ENCODE measurements around the gene MAPKAPK2.

Gene MAPKAPK2

DNA sequence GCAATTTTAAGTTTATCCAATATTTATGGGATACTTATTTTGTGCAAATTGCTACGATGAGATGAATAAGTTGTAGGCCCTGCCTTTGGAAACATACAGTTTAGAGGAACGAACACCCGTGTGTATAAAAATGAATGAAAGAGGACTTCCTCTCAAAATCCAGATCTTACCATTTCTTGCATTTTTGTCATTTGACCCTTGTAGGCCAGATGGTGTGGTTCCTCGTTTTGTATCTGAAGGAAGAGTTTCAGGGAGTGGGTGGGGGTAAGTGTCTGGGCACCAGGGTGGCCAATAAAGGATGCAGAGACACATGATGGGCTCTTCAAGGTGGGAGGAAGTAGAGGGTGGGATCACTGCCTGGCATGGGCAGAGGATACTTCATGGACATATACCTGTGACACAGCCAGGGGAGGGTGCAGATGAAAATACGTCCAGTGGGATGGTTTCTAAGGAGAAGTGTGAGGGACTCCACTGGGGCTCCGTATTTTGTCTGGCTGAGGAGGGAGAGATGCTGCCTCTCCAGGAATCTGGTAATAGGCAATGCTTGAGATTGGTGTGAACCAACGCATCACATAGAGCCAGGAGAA is 14.4 kb downstream of the MAPKAPK2 start:
- TF ChIP-seq SPI1 (IDR thresholded peaks at IDR 0.05; ENCODE audit: low read depth, low read length) (0 out of 2 replicates have a peak, but pooled peaks have one; percentile 5), POU2F2 (IDR thresholded peaks at IDR 0.05; ENCODE audit: low read depth, low read length) (no peak), POLR2AphosphoS5 (IDR thresholded peaks at IDR 0.05; ENCODE audit: low read depth, low read length) (no peak), PAX5 (IDR thresholded peaks at IDR 0.05; ENCODE audit: insufficient read depth, low read length, severe bottlenecking) (no peak), TAF1 (IDR thresholded peaks at IDR 0.05; ENCODE audit: low read depth, low read length) (no peak), POLR2A (IDR thresholded peaks at IDR 0.05; ENCODE audit: low read depth, low read length) (no peak)
- FAIRE-seq (no peak), DNase-seq (ENCODE audit: insufficient read length, low spot score) (no peak)

DNA sequence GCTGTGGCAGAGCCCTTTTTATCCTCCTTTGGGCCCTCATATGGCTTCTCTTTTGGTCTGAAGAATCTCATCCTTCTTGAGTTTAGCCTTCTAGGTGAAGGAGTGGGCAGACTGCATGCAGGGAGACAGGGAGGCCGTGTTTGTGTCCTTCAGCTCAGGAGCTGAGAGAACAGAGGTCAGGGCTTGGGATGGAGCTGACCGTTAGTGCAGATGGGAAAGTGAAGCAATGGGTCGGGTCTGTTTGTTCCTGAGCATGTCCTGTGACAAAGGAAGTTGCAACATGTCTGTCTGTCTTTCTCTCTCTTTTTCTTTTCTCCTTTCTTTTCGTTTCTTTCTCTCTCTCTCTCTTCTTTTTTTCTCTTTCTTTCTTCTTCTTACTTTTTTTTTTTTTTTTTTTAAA is 14.9 kb downstream of the MAPKAPK2 start:
- FAIRE-seq (no peak), DNase-seq (ENCODE audit: insufficient read length, low spot score) (no peak)
- TF ChIP-seq POU2F2 (IDR thresholded peaks at IDR 0.05; ENCODE audit: low read depth, low read length) (no peak), TAF1 (IDR thresholded peaks at IDR 0.05; ENCODE audit: low read depth, low read length) (no peak), PAX5 (IDR thresholded peaks at IDR 0.05; ENCODE audit: insufficient read depth, low read length, severe bottlenecking) (no peak), POLR2A (IDR thresholded peaks at IDR 0.05; ENCODE audit: low read depth, low read length) (no peak), SPI1 (IDR thresholded peaks at IDR 0.05; ENCODE audit: low read depth, low read length) (no peak), POLR2AphosphoS5 (IDR thresholded peaks at IDR 0.05; ENCODE audit: low read depth, low read length) (no peak)

DNA sequence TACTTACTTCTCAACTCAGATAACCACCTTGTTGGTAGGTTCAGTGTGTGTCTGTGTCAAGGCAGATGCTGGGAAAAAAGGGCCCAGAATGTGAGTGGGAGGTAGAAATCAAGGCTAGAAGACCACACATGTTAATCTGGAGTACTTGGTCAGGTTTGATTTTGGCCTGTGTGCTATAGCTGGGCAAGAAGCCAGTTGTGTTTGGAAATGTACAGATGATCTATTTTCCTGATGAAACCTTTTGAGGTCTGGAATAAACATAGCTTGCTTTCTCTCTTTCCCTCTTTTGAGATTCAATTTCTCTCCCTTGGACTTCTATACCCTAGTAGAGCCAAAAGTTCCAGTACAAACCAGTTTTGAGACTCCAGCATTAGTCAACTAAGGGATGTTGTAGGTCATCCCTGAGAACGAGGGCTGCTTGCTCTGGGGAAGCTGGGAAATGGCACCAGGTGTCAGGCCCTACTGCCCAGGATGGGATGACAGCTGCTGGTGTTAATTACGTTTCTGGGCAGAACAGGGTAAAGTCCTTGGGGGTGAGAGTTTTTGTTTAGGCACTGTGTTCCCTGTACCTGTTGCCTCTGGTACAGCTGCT is 15.8 kb downstream of the MAPKAPK2 start:
- no peak for FAIRE-seq
- DNase-seq (ENCODE audit: insufficient read length, low spot score): no peak
- TF ChIP-seq POLR2AphosphoS5 (IDR thresholded peaks at IDR 0.05; ENCODE audit: low read depth, low read length) (no peak), POLR2A (IDR thresholded peaks at IDR 0.05; ENCODE audit: low read depth, low read length) (no peak), SPI1 (IDR thresholded peaks at IDR 0.05; ENCODE audit: low read depth, low read length) (no peak), TAF1 (IDR thresholded peaks at IDR 0.05; ENCODE audit: low read depth, low read length) (no peak), PAX5 (IDR thresholded peaks at IDR 0.05; ENCODE audit: insufficient read depth, low read length, severe bottlenecking) (no peak), POU2F2 (IDR thresholded peaks at IDR 0.05; ENCODE audit: low read depth, low read length) (no peak)

DNA sequence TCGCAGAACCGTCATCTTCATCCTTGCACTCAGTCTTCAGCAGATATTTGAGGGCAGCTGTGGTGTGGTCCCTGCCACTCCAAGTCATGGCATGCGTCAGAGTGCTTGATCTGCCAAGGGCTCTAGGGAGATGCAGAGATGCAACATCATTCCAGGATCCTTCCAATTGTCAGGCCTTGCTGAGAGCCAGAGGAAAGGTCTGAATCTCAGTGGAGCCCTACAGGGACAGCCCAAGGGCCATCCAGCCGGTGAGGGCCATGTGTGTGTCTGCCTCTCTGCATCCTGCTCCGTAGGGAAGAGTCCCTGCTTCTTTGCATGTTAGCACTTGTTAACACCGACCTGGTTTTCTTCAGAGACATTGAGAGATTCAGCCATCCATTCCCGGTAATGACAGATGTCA is 17.6 kb downstream of the MAPKAPK2 start:
- FAIRE-seq (no peak), DNase-seq (ENCODE audit: insufficient read length, low spot score) (no peak)
- TF ChIP-seq POLR2A (IDR thresholded peaks at IDR 0.05; ENCODE audit: low read depth, low read length) (no peak), POLR2AphosphoS5 (IDR thresholded peaks at IDR 0.05; ENCODE audit: low read depth, low read length) (no peak), TAF1 (IDR thresholded peaks at IDR 0.05; ENCODE audit: low read depth, low read length) (no peak), POU2F2 (IDR thresholded peaks at IDR 0.05; ENCODE audit: low read depth, low read length) (no peak), PAX5 (IDR thresholded peaks at IDR 0.05; ENCODE audit: insufficient read depth, low read length, severe bottlenecking) (no peak), SPI1 (IDR thresholded peaks at IDR 0.05; ENCODE audit: low read depth, low read length) (no peak)

DNA sequence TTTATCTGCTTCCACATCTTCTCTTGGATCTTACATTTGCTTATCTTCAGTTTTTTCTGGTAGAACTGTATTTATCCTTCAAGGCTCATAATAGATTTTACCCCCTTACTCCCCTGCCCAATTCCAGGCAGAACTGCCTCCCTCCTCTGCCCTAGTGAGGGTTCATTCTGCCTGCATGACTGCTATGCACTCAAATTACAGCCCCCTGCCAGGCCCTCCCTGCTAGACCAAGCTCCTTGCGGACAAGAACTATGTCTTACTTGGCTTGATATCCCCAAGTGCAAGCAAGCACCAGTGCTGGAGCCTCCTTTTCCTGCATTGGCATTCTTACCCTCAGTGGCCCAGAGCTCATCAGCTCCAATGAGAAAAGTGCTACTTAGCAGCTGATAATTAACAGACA is 18.1 kb downstream of the MAPKAPK2 start:
- FAIRE-seq (no peak), DNase-seq (ENCODE audit: insufficient read length, low spot score) (no peak)
- TF ChIP-seq POLR2A (IDR thresholded peaks at IDR 0.05; ENCODE audit: low read depth, low read length) (no peak), SPI1 (IDR thresholded peaks at IDR 0.05; ENCODE audit: low read depth, low read length) (no peak), TAF1 (IDR thresholded peaks at IDR 0.05; ENCODE audit: low read depth, low read length) (no peak), POU2F2 (IDR thresholded peaks at IDR 0.05; ENCODE audit: low read depth, low read length) (no peak), PAX5 (IDR thresholded peaks at IDR 0.05; ENCODE audit: insufficient read depth, low read length, severe bottlenecking) (no peak), POLR2AphosphoS5 (IDR thresholded peaks at IDR 0.05; ENCODE audit: low read depth, low read length) (no peak)

DNA sequence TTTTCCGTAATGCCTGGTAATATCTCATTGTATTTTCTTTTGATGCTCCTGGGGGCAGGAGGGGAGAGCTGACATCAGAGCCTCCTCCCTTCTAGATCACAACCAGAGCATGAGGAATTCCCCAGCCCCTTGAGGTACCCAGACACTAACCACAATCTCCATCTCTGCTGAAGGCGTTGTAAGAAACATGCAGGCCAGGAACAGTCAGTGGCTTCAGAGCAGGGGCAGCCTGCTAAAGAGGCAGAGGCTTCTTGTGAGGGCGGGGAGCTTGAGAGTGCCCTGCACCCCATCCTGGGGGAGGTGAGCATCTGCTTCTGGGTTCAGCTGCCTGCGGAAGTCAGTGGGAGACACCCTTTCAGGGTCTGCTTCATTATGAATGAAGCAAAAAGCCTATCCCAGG is 19.0 kb downstream of the MAPKAPK2 start:
- FAIRE-seq: peak; percentile 74
- TF ChIP-seq POLR2AphosphoS5 (IDR thresholded peaks at IDR 0.05; ENCODE audit: low read depth, low read length) (no peak), SPI1 (IDR thresholded peaks at IDR 0.05; ENCODE audit: low read depth, low read length) (peak; percentile 34)
- DNase-seq (ENCODE audit: insufficient read length, low spot score): no peak

DNA sequence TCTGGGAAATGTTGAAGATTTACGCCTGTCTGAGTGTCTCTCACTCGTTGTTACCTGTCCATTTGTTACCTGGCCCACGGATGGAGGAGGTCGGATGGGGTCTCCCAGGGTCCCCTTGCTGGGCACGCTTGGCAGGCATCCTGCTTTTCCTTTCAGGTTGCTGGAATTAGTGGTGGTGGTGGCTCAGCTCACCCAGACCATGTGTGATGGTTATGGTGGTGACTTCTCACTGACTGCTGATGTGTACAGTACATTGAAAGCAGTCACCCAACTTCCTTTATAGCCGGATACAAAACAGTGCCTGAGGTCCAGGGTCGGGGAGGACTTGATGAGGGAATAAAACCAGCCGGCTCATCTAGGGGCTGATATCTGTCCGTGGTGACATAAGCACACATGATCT is 19.5 kb downstream of the MAPKAPK2 start:
- no peak for DNase-seq (ENCODE audit: insufficient read length, low spot score)
- FAIRE-seq: peak; percentile 75
- TF ChIP-seq POLR2A (IDR thresholded peaks at IDR 0.05; ENCODE audit: low read depth, low read length) (no peak), SPI1 (IDR thresholded peaks at IDR 0.05; ENCODE audit: low read depth, low read length) (no peak), TAF1 (IDR thresholded peaks at IDR 0.05; ENCODE audit: low read depth, low read length) (no peak), POU2F2 (IDR thresholded peaks at IDR 0.05; ENCODE audit: low read depth, low read length) (no peak), PAX5 (IDR thresholded peaks at IDR 0.05; ENCODE audit: insufficient read depth, low read length, severe bottlenecking) (peak; percentile 17), POLR2AphosphoS5 (IDR thresholded peaks at IDR 0.05; ENCODE audit: low read depth, low read length) (no peak)

DNA sequence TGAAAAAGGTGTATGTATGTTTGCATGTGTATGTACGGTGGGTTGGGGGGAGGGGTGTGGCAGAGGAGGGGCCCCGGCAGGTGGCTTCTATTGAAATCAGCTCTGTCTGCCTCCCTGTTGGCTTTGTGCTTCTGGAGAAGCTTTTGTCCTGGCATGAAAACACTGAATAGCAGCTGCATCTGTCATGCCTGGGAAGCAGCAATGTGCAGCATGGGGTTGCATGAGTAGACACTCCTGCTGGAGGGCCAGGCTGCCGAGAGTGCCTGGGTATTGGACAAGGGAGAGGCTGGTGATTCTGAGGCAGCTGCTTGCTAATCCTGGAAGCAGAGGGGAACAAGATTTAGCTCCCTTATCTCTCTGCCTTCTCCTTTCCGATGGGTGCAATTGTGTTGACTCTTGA is 20.5 kb downstream of the MAPKAPK2 start:
- TF ChIP-seq POLR2A (IDR thresholded peaks at IDR 0.05; ENCODE audit: low read depth, low read length): no peak
- no peak for TF ChIP-seq POLR2AphosphoS5 (IDR thresholded peaks at IDR 0.05; ENCODE audit: low read depth, low read length)
- TF ChIP-seq POU2F2 (IDR thresholded peaks at IDR 0.05; ENCODE audit: low read depth, low read length): no peak
- no peak for TF ChIP-seq SPI1 (IDR thresholded peaks at IDR 0.05; ENCODE audit: low read depth, low read length)
- DNase-seq (ENCODE audit: insufficient read length, low spot score) (no peak), FAIRE-seq (no peak)

DNA sequence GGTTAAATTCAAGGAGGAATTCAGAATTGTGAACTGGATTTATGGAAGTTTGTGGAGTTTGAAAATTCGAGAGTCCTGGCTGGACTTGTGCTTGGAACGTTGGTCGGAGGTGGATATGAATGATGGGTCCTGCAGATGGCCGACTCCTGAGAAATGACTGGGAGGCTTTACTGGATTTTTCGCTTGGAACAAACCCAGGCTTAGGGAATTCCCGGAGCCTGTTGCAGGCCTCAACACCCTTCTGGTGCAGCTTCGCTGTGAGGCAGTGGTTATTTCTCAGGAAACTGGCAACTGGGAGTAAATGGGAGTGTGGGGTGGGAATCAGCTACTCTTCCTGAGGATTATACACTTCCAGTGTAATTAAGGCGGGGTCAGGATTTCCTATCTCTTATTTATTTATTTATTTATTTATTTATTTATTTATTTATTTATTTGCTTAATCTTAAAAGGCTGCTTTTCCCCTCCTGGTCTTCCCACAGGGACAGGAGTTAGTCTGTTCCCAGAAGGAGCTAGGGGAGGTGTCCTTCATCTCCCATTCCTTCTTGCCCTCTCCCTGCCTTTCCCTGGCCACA is 21.1 kb downstream of the MAPKAPK2 start:
- DNase-seq (ENCODE audit: insufficient read length, low spot score) (no peak), FAIRE-seq (no peak)
- TF ChIP-seq SPI1 (IDR thresholded peaks at IDR 0.05; ENCODE audit: low read depth, low read length) (no peak), POLR2AphosphoS5 (IDR thresholded peaks at IDR 0.05; ENCODE audit: low read depth, low read length) (no peak), PAX5 (IDR thresholded peaks at IDR 0.05; ENCODE audit: insufficient read depth, low read length, severe bottlenecking) (no peak)

DNA sequence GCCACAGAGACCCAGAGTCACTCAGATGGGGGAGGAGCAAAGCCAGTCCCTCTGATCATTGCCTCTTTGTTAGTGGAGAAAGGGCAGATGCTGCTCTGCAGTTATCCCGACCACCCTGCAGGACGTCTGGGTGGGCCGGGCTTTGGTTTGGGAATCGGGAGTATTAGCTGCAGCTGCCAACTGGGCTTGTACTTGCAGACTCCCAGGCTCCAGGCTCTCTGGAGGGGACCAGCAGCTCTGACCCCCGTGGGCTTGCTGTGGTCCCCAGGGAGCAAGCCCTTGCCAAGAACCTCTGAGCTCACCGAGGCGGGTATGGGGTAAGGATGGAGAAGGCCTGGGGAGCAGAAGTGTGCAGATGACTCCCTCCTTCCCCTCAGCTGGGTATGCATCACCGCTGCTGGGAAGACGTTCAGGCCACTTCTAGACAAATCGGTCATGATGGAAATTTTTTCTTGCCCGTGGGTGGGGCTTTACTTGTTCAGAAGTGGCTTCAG is 21.6 kb downstream of the MAPKAPK2 start:
- TF ChIP-seq PAX5 (IDR thresholded peaks at IDR 0.05; ENCODE audit: insufficient read depth, low read length, severe bottlenecking): no peak
- no peak for TF ChIP-seq TAF1 (IDR thresholded peaks at IDR 0.05; ENCODE audit: low read depth, low read length)
- no peak for TF ChIP-seq POLR2AphosphoS5 (IDR thresholded peaks at IDR 0.05; ENCODE audit: low read depth, low read length)
- TF ChIP-seq POLR2A (IDR thresholded peaks at IDR 0.05; ENCODE audit: low read depth, low read length): no peak
- TF ChIP-seq SPI1 (IDR thresholded peaks at IDR 0.05; ENCODE audit: low read depth, low read length): no peak
- no peak for TF ChIP-seq POU2F2 (IDR thresholded peaks at IDR 0.05; ENCODE audit: low read depth, low read length)
- DNase-seq (ENCODE audit: insufficient read length, low spot score): no peak

More for the DNA sequence above, 21.6 kb downstream of the MAPKAPK2 start:
- FAIRE-seq: no peak
